Left renal pelvis (tissue), 4 donors: ENCODE results near the gene HIC1. TPM values are rescaled to one million over a fixed set of nuclear protein-coding genes. Genes with fewer than 3 reads are reported as not detected.
"Not testable (repeated sequence)": the region's sequence is repeated elsewhere in the genome, so short reads cannot be mapped to it uniquely, and the experiment has no call there.

Experiments
- DNase-seq, 4 donors: peaks; one replicate each; pipeline ENCODE4 v3.0.0-alpha.2; 2013; ENCODE audit warnings: low read depth in 4 of 4, low spot score in 3 of 4
- polyA plus RNA-seq, 4 donors: library from polyadenylated mRNA; unstranded; fragments of 120-200 nt; gene quantifications; one replicate each; pipeline ENCODE4 v1.2.1, GENCODE V29; 2013; ENCODE audit not compliant: insufficient read length in 4 of 4

HIC1 gene
- polyA plus RNA-seq = 10 to 100 TPM; 14.3 to 98.2 (median 21.6) TPM

- no peak for DNase-seq
Observed at GRCh38 chr17:2054512-2055291, at the start of gene HIC1. HIC1 (plus strand) TSS chr17:2055103; CDS start chr17:2056691, 1,588 bp downstream.

- no peak for DNase-seq
Observed at GRCh38 chr17:2008332-2009126, 46.4 kb upstream of the HIC1 start.

GRCh38 chr17:2009737-2010136, 45.2 kb upstream of the HIC1 start:
- no peak for DNase-seq

GRCh38 chr17:2011411-2012371, 43.2 kb upstream of the HIC1 start:
- DNase-seq = no peak

GRCh38 chr17:2012499-2012898, 42.4 kb upstream of the HIC1 start:
- no peak for DNase-seq

- DNase-seq = not testable (repeated sequence)
Observed at GRCh38 chr17:2013220-2013993, 41.5 kb upstream of the HIC1 start.

GRCh38 chr17:2013994-2014317, 40.9 kb upstream of the HIC1 start:
- DNase-seq = no peak

- no peak for DNase-seq
Observed at GRCh38 chr17:2015314-2015713, 39.6 kb upstream of the HIC1 start.

- DNase-seq = no peak
Observed at GRCh38 chr17:2016494-2016893, 38.4 kb upstream of the HIC1 start.

GRCh38 chr17:2017274-2017941, 37.5 kb upstream of the HIC1 start:
- no peak for DNase-seq

- DNase-seq = no peak
Observed at GRCh38 chr17:2018716-2019510, 36.0 kb upstream of the HIC1 start.

GRCh38 chr17:2019723-2020122, 35.2 kb upstream of the HIC1 start:
- DNase-seq = no peak

GRCh38 chr17:2020721-2021120, 34.2 kb upstream of the HIC1 start:
- no peak for DNase-seq

- no peak for DNase-seq
Observed at GRCh38 chr17:2022647-2023240, 32.2 kb upstream of the HIC1 start.

- DNase-seq = no peak
Observed at GRCh38 chr17:2023256-2023655, 31.6 kb upstream of the HIC1 start.

GRCh38 chr17:2023692-2024571, 31.0 kb upstream of the HIC1 start:
- DNase-seq = no peak

- no peak for DNase-seq
Observed at GRCh38 chr17:2024572-2025219, 30.2 kb upstream of the HIC1 start.
